H1 (cell line): ENCODE results near the gene MEF2C. TPM values are rescaled to one million over a fixed set of nuclear protein-coding genes. Genes with fewer than 3 reads are reported as not detected.

Experiments used
- CTCF ChIA-PET: fragments of 300-600 bp; sonication (Branson Sonifier 250); formaldehyde crosslinking; loops from one replicate; lab custom pipeline; 2021; ENCODE audit not compliant: partially characterized antibody; lab: Charles Lee
- POLR2A ChIA-PET: fragments of 300-600 bp; sonication (Branson Sonifier 250); formaldehyde crosslinking; loops from one replicate; lab custom pipeline; 2021; ENCODE audit warnings: inconsistent platforms; ENCODE audit not compliant: partially characterized antibody; lab: Charles Lee
- DNase-seq, 2 experiments: peaks; one replicate each; pipeline versions ENCODE4 v3.0.0 to v3.0.0-alpha.2; 2010 to 2022; ENCODE audit warnings: low spot score in 2 of 2, low read depth in 1 of 2, mixed read lengths in 1 of 2
- FAIRE-seq: peaks from 2 replicates; lab custom pipeline; 2011; peaks lifted over from hg19 to GRCh38; lab: Jason Lieb, UNC
- H2AFZ ChIP-seq: 2 replicates; pipeline ENCODE4 v1.8.1; 2012; ENCODE audit warnings: low read length, inconsistent platforms
- H2AK5ac ChIP-seq: 2 replicates; pipeline ENCODE4 v1.6.1; 2013; ENCODE audit warnings: low read depth, low read length
- H2BK120ac ChIP-seq: replicated peaks from 2 replicates; pipeline ENCODE3; 2013; ENCODE audit warnings: low read depth, low read length, inconsistent platforms
- H2BK12ac ChIP-seq: 2 replicates; pipeline ENCODE4 v1.6.1; 2013; ENCODE audit warnings: low read depth, low read length
- H2BK15ac ChIP-seq: 2 replicates; pipeline ENCODE4 v1.6.1; 2013; ENCODE audit warnings: low read length
- H2BK20ac ChIP-seq: 2 replicates; pipeline ENCODE4 v1.6.1; 2013; ENCODE audit warnings: low read length
- H2BK5ac ChIP-seq: 2 replicates; pipeline ENCODE4 v1.6.1; 2013; ENCODE audit warnings: low read depth, low read length
- H3K14ac ChIP-seq: 2 replicates; pipeline ENCODE4 v1.6.1; 2013; ENCODE audit warnings: inconsistent platforms; ENCODE audit not compliant: insufficient read length
- H3K18ac ChIP-seq: 2 replicates; pipeline ENCODE4 v1.6.1; 2013; ENCODE audit warnings: low read length; ENCODE audit errors: extremely low read depth
- H3K23ac ChIP-seq: 2 replicates; pipeline ENCODE4 v1.6.1; 2013; ENCODE audit warnings: inconsistent platforms; ENCODE audit not compliant: insufficient read length
- H3K23me2 ChIP-seq: 2 replicates; pipeline ENCODE4 v1.6.1; 2013; ENCODE audit warnings: low read depth, low read length
- H3K27ac ChIP-seq: 2 replicates; pipeline ENCODE4 v1.6.1; 2011; ENCODE audit warnings: low read depth, low read length, inconsistent platforms
- H3K27me3 ChIP-seq, 4 experiments: replicated peaks in 1 of 4; 1 replicate in 1 of 4; 2 replicates in 3 of 4; pipeline versions ENCODE4 v1.6.1 to v1.8.1; 2011 to 2013; ENCODE audit warnings: low read length in 3 of 4, mild to moderate bottlenecking in 3 of 4, inconsistent platforms in 2 of 4, mixed read lengths in 2 of 4, moderate library complexity in 1 of 4; ENCODE audit not compliant: control insufficient read depth in 3 of 4, insufficient read depth in 3 of 4; ENCODE audit errors: extremely low read depth in 1 of 4
- H3K36me3 ChIP-seq, 4 experiments: 2 replicates each; pipeline versions ENCODE4 v1.6.1 to v1.8.1; 2011 to 2013; ENCODE audit warnings: mild to moderate bottlenecking in 4 of 4, low read length in 3 of 4, moderate library complexity in 2 of 4, control low read depth in 1 of 4, inconsistent platforms in 1 of 4; ENCODE audit not compliant: insufficient read depth in 4 of 4, control insufficient read depth in 2 of 4
- H3K4ac ChIP-seq: replicated peaks from 2 replicates; pipeline ENCODE3; 2013; ENCODE audit warnings: low read length, low read depth, mixed read lengths, inconsistent platforms; ENCODE audit not compliant: insufficient read length
- H3K4me1 ChIP-seq, 4 experiments: replicated peaks in 1 of 4; 1 replicate in 1 of 4; 2 replicates in 3 of 4; pipeline versions ENCODE4 v1.6.1 to v1.8.1; 2011 to 2013; ENCODE audit warnings: low read length in 3 of 4, inconsistent platforms in 2 of 4, mixed read lengths in 1 of 4; ENCODE audit not compliant: insufficient read depth in 4 of 4, control insufficient read depth in 3 of 4
- H3K4me2 ChIP-seq, 2 experiments: 2 replicates each; pipeline versions ENCODE4 v1.6.1 to v1.8.1; 2011 to 2013; ENCODE audit warnings: low read depth in 2 of 2, low read length in 2 of 2, control low read depth in 1 of 2, inconsistent platforms in 1 of 2, mild to moderate bottlenecking in 1 of 2; ENCODE audit not compliant: insufficient read depth in 1 of 2
- H3K4me3 ChIP-seq, 4 experiments: fragments of 200-600, 300-600 bp in 1 of 4; sonication (generic), shearing (Covaris generic), sonication (Bioruptor Twin) in 1 of 4; 2 replicates each; pipeline versions ENCODE4 v1.5.1 to v1.8.1; 2011 to 2016; ENCODE audit warnings: low read length in 4 of 4, low read depth in 3 of 4, control low read depth in 2 of 4, inconsistent platforms in 2 of 4, mild to moderate bottlenecking in 2 of 4, mixed read lengths in 1 of 4, moderate library complexity in 1 of 4; ENCODE audit not compliant: insufficient read depth in 2 of 4; ENCODE audit errors: extremely low read depth in 1 of 4
- H3K56ac ChIP-seq: replicated peaks from 2 replicates; pipeline ENCODE3; 2013; ENCODE audit warnings: low read depth, mild to moderate bottlenecking, mixed read lengths, low read length, inconsistent platforms; ENCODE audit not compliant: insufficient read length
- H3K79me1 ChIP-seq: 2 replicates; pipeline ENCODE4 v1.6.1; 2013; ENCODE audit warnings: low read depth, low read length, control low read depth
- H3K79me2 ChIP-seq, 2 experiments: 2 replicates each; pipeline versions ENCODE4 v1.6.1 to v1.8.1; 2012 to 2013; ENCODE audit warnings: low read length in 2 of 2, mild to moderate bottlenecking in 2 of 2, inconsistent platforms in 1 of 2; ENCODE audit not compliant: insufficient read depth in 2 of 2, control insufficient read depth in 1 of 2
- H3K9ac ChIP-seq, 4 experiments: replicated peaks in 1 of 4; 1 replicate in 1 of 4; 2 replicates in 3 of 4; pipeline versions ENCODE4 v1.6.1 to v1.8.1; 2011 to 2013; ENCODE audit warnings: low read depth in 3 of 4, low read length in 3 of 4, control low read depth in 2 of 4, mild to moderate bottlenecking in 2 of 4, moderate library complexity in 2 of 4, inconsistent platforms in 1 of 4; ENCODE audit errors: extremely low read depth in 1 of 4
- H3K9me3 ChIP-seq, 2 experiments: 2 replicates each; pipeline versions ENCODE4 v1.6.1 to v1.8.1; 2012 to 2013; ENCODE audit warnings: mild to moderate bottlenecking in 2 of 2, moderate library complexity in 2 of 2, control low read depth in 1 of 2, inconsistent platforms in 1 of 2, low read depth in 1 of 2, low read length in 1 of 2, mixed read lengths in 1 of 2; ENCODE audit not compliant: insufficient read depth in 2 of 2
- H4K20me1 ChIP-seq, 2 experiments: replicated peaks in 1 of 2; 2 replicates each; pipeline versions ENCODE3 to v1.8.1; 2011 to 2013; ENCODE audit warnings: inconsistent platforms in 2 of 2, low read length in 2 of 2, mild to moderate bottlenecking in 1 of 2; ENCODE audit not compliant: insufficient read depth in 2 of 2, control insufficient read depth in 1 of 2
- H4K5ac ChIP-seq: 2 replicates; pipeline ENCODE4 v1.6.1; 2013; ENCODE audit warnings: low read length, low read depth, mixed read lengths, inconsistent platforms; ENCODE audit not compliant: insufficient read length
- H4K8ac ChIP-seq: 2 replicates; pipeline ENCODE4 v1.8.0; 2013; ENCODE audit warnings: mild to moderate bottlenecking, moderate library complexity, low read length, inconsistent platforms; ENCODE audit not compliant: insufficient read depth; ENCODE audit errors: extremely low read depth
- H4K91ac ChIP-seq: replicated peaks from 2 replicates; pipeline ENCODE3; 2013; ENCODE audit warnings: low read length, mixed read lengths, inconsistent platforms; ENCODE audit not compliant: insufficient read length
- WGBS, 2 experiments: shearing (Covaris generic) in 1 of 2; methylation state at CpG; one replicate each; pipeline versions ENCODE4 v1.1.6 to v1.1.7; 2013 to 2015; ENCODE audit warnings: low lambda C conversion rate in 2 of 2, mixed read lengths in 2 of 2, inconsistent platforms in 1 of 2, low coverage in 1 of 2, missing lambda C conversion rate in 1 of 2; ENCODE audit not compliant: insufficient replicate concordance in 2 of 2, insufficient coverage in 1 of 2, insufficient read length in 1 of 2; ENCODE audit errors: extremely low coverage in 1 of 2, missing lambda C conversion rate in 1 of 2; 5-methylcytosine and 5-hydroxymethylcytosine counted together
- polyA plus RNA-seq, 7 experiments: library from polyadenylated mRNA; depleted of rRNA in 3 of 7; stranded (reverse) in 5 of 7; unstranded in 2 of 7; fragments of >200 nt in 5 of 7; fragments of 200-250 nt in 2 of 7; gene quantifications; 1 replicate in 5 of 7; 2 replicates in 1 of 7; 4 replicates in 1 of 7; pipeline versions ENCODE4 v1.2.1 to v1.2.3, GENCODE V29; 2011 to 2013; ENCODE audit warnings: missing spikeins in 2 of 7, mixed read lengths in 2 of 7
- total RNA-seq: library from RNA; stranded (reverse); fragmentation: NEBNext Ultra II Directional; extraction: Animal tissue kit (Norgen Biotek cat#: 25700); gene quantifications from 2 replicates; pipeline ENCODE4 v1.2.1, GENCODE V29; 2021

MEF2C gene
- total and polyA plus RNA-seq, 2 of the 8 experiments (the other 6 are each of a cell fraction or from before 2014, with no cell fraction given) = 0.59 to 0.99 TPM

GRCh38 chr5:88868468-88869068 lies 14.4 kb downstream of the MEF2C start:
- H3K79me1 ChIP-seq = no peaks in the 10 kb centered on the region
- no peaks in the 10 kb centered on the region for H3K79me2 ChIP-seq
- no peak overlapping the region for H2AK5ac ChIP-seq
- H2BK20ac ChIP-seq = no peak overlapping the region
- H3K56ac ChIP-seq = no peak overlapping the region
- H3K18ac ChIP-seq = no peak overlapping the region
- H2BK15ac ChIP-seq = no peak overlapping the region
- H3K4me2 ChIP-seq = no peak overlapping the region
- ChIA-PET CTCF (interaction anchor here (0.6 kb wide), 1 partner anchor 1241 kb away, joined by 3 read pairs; no protein-coding TSS in a partner anchor), POLR2A (no interaction called here)
- no peak overlapping the region for H2BK5ac ChIP-seq
- WGBS, 2 experiments = 88% methylated on average over 7 of the region's 7 CpGs; no CpG with 5 or more reads in 1 of the 2 experiments
- no peak overlapping the region for H2BK12ac ChIP-seq
- no peaks in the 10 kb centered on the region for H4K20me1 ChIP-seq
- no peak overlapping the region for H3K27ac ChIP-seq
- no peaks in the 10 kb centered on the region for H3K36me3 ChIP-seq
- no peak overlapping the region for H3K23ac ChIP-seq
- no peak overlapping the region for H4K5ac ChIP-seq
- no peaks in the 10 kb centered on the region for H3K4me1 ChIP-seq
- peaks cover 2% of the 10 kb centered on the region; the same call in 1 of the 2 replicates for H3K23me2 ChIP-seq
- DNase-seq (no peak), FAIRE-seq (no peak)
- H2AFZ ChIP-seq = no peak overlapping the region
- no peak overlapping the region for H4K91ac ChIP-seq
- H3K14ac ChIP-seq = no peak overlapping the region
- no peak overlapping the region for H3K4me3 ChIP-seq
- H2BK120ac ChIP-seq = no peak overlapping the region
- no peaks in the 10 kb centered on the region for H3K9me3 ChIP-seq
- H3K4ac ChIP-seq = no peak overlapping the region
- no peaks in the 10 kb centered on the region for H3K27me3 ChIP-seq
- no peak overlapping the region for H4K8ac ChIP-seq
- H3K9ac ChIP-seq = no peak overlapping the region
